Endothelial cell of umbilical vein (primary cell): ENCODE measurements around the gene GDI2. TPM values are rescaled to one million over a fixed set of nuclear protein-coding genes. Genes with fewer than 3 reads are reported as not detected.
"Not testable (repeated sequence)": the region's sequence is repeated elsewhere in the genome, so short reads cannot be mapped to it uniquely, and the experiment has no call there.

Experiments used
- BruUV-seq: library from RNA; stranded (reverse); fragments of 400-500 nt; replicated peaks from 2 replicates; lab custom pipeline; 2021; lab: Mats Ljungman, UMichigan
- CTCF ChIA-PET: fragments of 300-600, 350-600 bp; sonication (Branson Sonifier 250); formaldehyde crosslinking; loops from one replicate; lab custom pipeline; 2021; ENCODE audit warnings: antibody characterized with exemption, inconsistent platforms; lab: Charles Lee
- POLR2A ChIA-PET: fragments of 300-600, 350-600 bp; sonication (Branson Sonifier 250); formaldehyde crosslinking; loops from one replicate; lab custom pipeline; 2021; ENCODE audit warnings: antibody characterized with exemption, inconsistent platforms; lab: Charles Lee
- DNase-seq: peaks from one replicate; pipeline ENCODE4 v3.0.0-alpha.2; 2011; ENCODE audit warnings: low read depth, low spot score
- FAIRE-seq: peaks from 2 replicates; lab custom pipeline; 2011; peaks lifted over from hg19 to GRCh38; lab: Jason Lieb, UNC
- H2AFZ ChIP-seq: 2 replicates; pipeline ENCODE4 v1.6.0; 2012; ENCODE audit warnings: low read depth, low read length, control low read depth, inconsistent platforms
- H3K27ac ChIP-seq: 2 replicates; pipeline ENCODE4 v1.5.1; 2011; ENCODE audit warnings: low read depth, mild to moderate bottlenecking, control low read depth, low read length, moderate library complexity; ENCODE audit not compliant: insufficient read depth
- H3K27me3 ChIP-seq, 2 experiments: 2 replicates each; pipeline versions ENCODE4 v1.6.0 to v1.6.1; 2011; ENCODE audit warnings: low read length in 2 of 2, mixed read lengths in 1 of 2; ENCODE audit not compliant: control insufficient read depth in 2 of 2, insufficient read depth in 2 of 2
- H3K36me3 ChIP-seq, 2 experiments: 2 replicates in 1 of 2; 3 replicates in 1 of 2; pipeline ENCODE4 v1.5.1; 2011; ENCODE audit warnings: low read length in 2 of 2, mild to moderate bottlenecking in 1 of 2, moderate library complexity in 1 of 2; ENCODE audit not compliant: control insufficient read depth in 2 of 2, insufficient read depth in 2 of 2; ENCODE audit errors: extremely low read depth in 1 of 2
- H3K4me1 ChIP-seq: 3 replicates; pipeline ENCODE4 v1.5.1; 2011; ENCODE audit warnings: mild to moderate bottlenecking, low read length; ENCODE audit not compliant: control insufficient read depth, insufficient read depth; ENCODE audit errors: extremely low read depth
- H3K4me2 ChIP-seq: 2 replicates; pipeline ENCODE4 v1.6.1; 2011; ENCODE audit warnings: low read length, control low read depth, mixed read lengths; ENCODE audit not compliant: insufficient read depth
- H3K4me3 ChIP-seq, 3 experiments: fragments of 200-600 bp in 1 of 3; sonication (generic), shearing (Covaris generic) in 1 of 3; replicated peaks in 1 of 3; 2 replicates each; pipeline ENCODE4 v1.5.1; 2011 to 2016; ENCODE audit warnings: control low read depth in 3 of 3, low read length in 3 of 3, mild to moderate bottlenecking in 2 of 3, inconsistent platforms in 1 of 3, low read depth in 1 of 3, moderate library complexity in 1 of 3; ENCODE audit not compliant: insufficient read depth in 1 of 3
- H3K79me2 ChIP-seq: 2 replicates; pipeline ENCODE4 v1.6.0; 2012; ENCODE audit warnings: low read length, inconsistent platforms; ENCODE audit not compliant: control insufficient read depth, insufficient read depth
- H3K9ac ChIP-seq: replicated peaks from 2 replicates; pipeline ENCODE3; 2011; ENCODE audit warnings: low read length, control low read depth; ENCODE audit not compliant: insufficient read depth; ENCODE audit errors: extremely low read depth
- H3K9me1 ChIP-seq: replicated peaks from 3 replicates; pipeline ENCODE4 v1.6.0; 2011; ENCODE audit warnings: mild to moderate bottlenecking, low read length; ENCODE audit not compliant: control insufficient read depth, insufficient read depth; ENCODE audit errors: extremely low read depth
- H3K9me3 ChIP-seq: replicated peaks from 2 replicates; pipeline ENCODE4 v1.5.1; 2012; ENCODE audit warnings: low read length, inconsistent platforms; ENCODE audit not compliant: control insufficient read depth, insufficient read depth
- H4K20me1 ChIP-seq: replicated peaks from 2 replicates; pipeline ENCODE3; 2011; ENCODE audit warnings: mild to moderate bottlenecking, low read length; ENCODE audit not compliant: control insufficient read depth, insufficient read depth; ENCODE audit errors: extremely low read depth
- EZH2 ChIP-seq: IDR thresholded peaks from 2 replicates; pipeline ENCODE4 v1.6.1; 2012; ENCODE audit warnings: borderline replicate concordance, low read depth, mild to moderate bottlenecking, moderate library complexity, low read length, inconsistent platforms; ENCODE audit not compliant: severe bottlenecking
- FOS ChIP-seq: IDR thresholded peaks from 2 replicates; pipeline ENCODE4 v1.6.1; 2011; ENCODE audit warnings: mild to moderate bottlenecking, low read length, moderate library complexity, borderline replicate concordance; ENCODE audit not compliant: insufficient read depth
- GATA2 ChIP-seq: IDR thresholded peaks from 2 replicates; pipeline ENCODE4 v1.7.0; 2011; ENCODE audit warnings: low read depth, mild to moderate bottlenecking, moderate library complexity, mixed read lengths, low read length; ENCODE audit not compliant: insufficient read length, insufficient read depth
- JUN ChIP-seq: IDR thresholded peaks from 2 replicates; pipeline ENCODE4 v1.6.1; 2011; ENCODE audit warnings: borderline replicate concordance, low read depth; ENCODE audit not compliant: insufficient read length, insufficient read depth
- MAX ChIP-seq: IDR thresholded peaks from 2 replicates; pipeline ENCODE4 v1.6.1; 2011; ENCODE audit not compliant: insufficient read depth, insufficient read length
- MYC ChIP-seq: IDR thresholded peaks from one replicate; pipeline ENCODE4 v1.6.1; 2011; ENCODE audit warnings: mild to moderate bottlenecking, low read depth, low read length
- POLR2A ChIP-seq: IDR thresholded peaks from 2 replicates; pipeline ENCODE4 v1.6.1; 2012; ENCODE audit warnings: low read depth, mild to moderate bottlenecking, control low read depth, low read length
- POLR2AphosphoS5 ChIP-seq: IDR thresholded peaks from 2 replicates; pipeline ENCODE4 v1.6.1; 2012; ENCODE audit warnings: low read depth, mild to moderate bottlenecking, control low read depth, low read length, moderate library complexity; ENCODE audit not compliant: insufficient read depth
- dilution Hi-C: fragments of 300-500 bp; cut with MboI; formaldehyde crosslinking; loops from one replicate; pipeline ENCODE4 v1.15.0; 2019; ENCODE audit warnings: low sequenced_read_pairs; ENCODE audit not compliant: extremely low pct_ligation_motif_present
- intact Hi-C: fragments of 100-400 bp; cut with micrococcal nuclease; formaldehyde crosslinking; loops from one replicate; pipeline ENCODE4 v1.10.0; 2022
- polyA plus RNA-seq, 4 experiments: library from polyadenylated mRNA; depleted of rRNA in 3 of 4; stranded (reverse) in 3 of 4; unstranded in 1 of 4; fragments of >200 nt; gene quantifications; 2 replicates each; pipeline versions ENCODE4 v1.2.1 to v1.2.3, GENCODE V29; 2011 to 2012; ENCODE audit warnings: missing spikeins in 1 of 4
- total RNA-seq: library from RNA; stranded (reverse); gene quantifications from 2 replicates; pipeline ENCODE4 v1.2.3, GENCODE V29; 2021
- TF ChIP-seq, protein P1 (sequence below), 2 donors: IDR thresholded peaks; 1 replicate in 1 of 2; 2 replicates in 1 of 2; pipeline ENCODE4 v1.5.1; 2011; ENCODE audit warnings: low read length in 2 of 2, mild to moderate bottlenecking in 2 of 2, moderate library complexity in 2 of 2, control low read depth in 1 of 2, inconsistent platforms in 1 of 2, low read depth in 1 of 2; ENCODE audit not compliant: insufficient read depth in 1 of 2; ENCODE audit errors: extremely low read depth in 1 of 2

Gene GDI2
- total and polyA plus RNA-seq, 2 donors (not counting 3 experiments of a cell fraction or from before 2014, with no cell fraction given): 154 to 307 TPM

GRCh38 chr10:5782174-5782573, 31.1 kb downstream of the GDI2 start:
- Histone ChIP-seq H3K9ac (no peak overlapping the region), H3K27me3 (no peaks in the 10 kb centered on the region), H3K4me3 (no peak overlapping the region), H4K20me1 (peaks cover 6% of the 10 kb centered on the region), H3K27ac (no peak overlapping the region), H3K4me2 (no peak overlapping the region), H3K4me1 (peaks cover 2% of the 10 kb centered on the region), H3K9me1 (no peaks in the 10 kb centered on the region), H3K79me2 (peaks cover 86% of the 10 kb centered on the region), H2AFZ (no peak overlapping the region), H3K9me3 (no peaks in the 10 kb centered on the region), H3K36me3 (peaks cover 14% of the 10 kb centered on the region in 2 experiments)
- no peak for FAIRE-seq
- intact Hi-C loops: no loop called here
- DNase-seq: no peak
- dilution Hi-C loops: no loop called here
- ChIA-PET POLR2A (no interaction called here), CTCF (interaction anchor here (0.6 to 0.7 kb wide), 2 partner anchors 25 to 47 kb away, joined by 3 read pairs; no protein-coding TSS in a partner anchor)
- BruUV-seq: no TSS peak
- no peak for TF ChIP-seq JUN
- TF ChIP-seq POLR2AphosphoS5: no peak

DNA sequence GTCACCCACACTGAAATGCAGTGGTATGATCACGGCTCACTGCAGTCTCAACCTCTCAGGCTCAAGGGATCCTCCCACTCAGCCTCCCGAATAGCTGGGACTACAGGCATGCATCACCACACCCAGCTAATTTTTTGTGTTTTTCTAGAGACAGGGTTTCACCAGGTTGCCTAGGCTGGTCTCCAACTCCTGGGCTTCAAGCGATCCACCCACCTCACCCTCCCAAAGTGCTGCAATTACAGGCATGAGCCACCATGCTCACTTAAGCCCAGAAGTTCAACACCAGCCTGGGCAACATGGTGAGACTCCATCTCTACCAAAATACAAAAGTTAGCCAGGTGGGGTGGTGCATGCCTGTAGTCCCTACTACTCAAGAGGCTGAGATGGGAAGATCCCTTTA, 33.5 kb downstream of the GDI2 start:
- Histone ChIP-seq H3K9ac (no peak overlapping the region), H3K4me2 (no peak overlapping the region), H3K36me3 (peaks cover 13 to 16% of the 10 kb centered on the region in 2 experiments), H3K79me2 (peaks cover 95% of the 10 kb centered on the region), H3K27me3 (no peaks in the 10 kb centered on the region), H3K9me3 (no peaks in the 10 kb centered on the region), H4K20me1 (peaks cover 16% of the 10 kb centered on the region), H3K4me1 (peaks cover 8% of the 10 kb centered on the region), H3K4me3 (no peak overlapping the region), H3K27ac (no peak overlapping the region), H2AFZ (no peak overlapping the region), H3K9me1 (no peaks in the 10 kb centered on the region)
- ChIA-PET POLR2A (no interaction called here), CTCF (no interaction called here)
- DNase-seq (no peak), FAIRE-seq (no peak)
- dilution Hi-C loops: no loop called here
- intact Hi-C loops: no loop called here
- BruUV-seq: no TSS peak
- TF ChIP-seq, protein P1, sequence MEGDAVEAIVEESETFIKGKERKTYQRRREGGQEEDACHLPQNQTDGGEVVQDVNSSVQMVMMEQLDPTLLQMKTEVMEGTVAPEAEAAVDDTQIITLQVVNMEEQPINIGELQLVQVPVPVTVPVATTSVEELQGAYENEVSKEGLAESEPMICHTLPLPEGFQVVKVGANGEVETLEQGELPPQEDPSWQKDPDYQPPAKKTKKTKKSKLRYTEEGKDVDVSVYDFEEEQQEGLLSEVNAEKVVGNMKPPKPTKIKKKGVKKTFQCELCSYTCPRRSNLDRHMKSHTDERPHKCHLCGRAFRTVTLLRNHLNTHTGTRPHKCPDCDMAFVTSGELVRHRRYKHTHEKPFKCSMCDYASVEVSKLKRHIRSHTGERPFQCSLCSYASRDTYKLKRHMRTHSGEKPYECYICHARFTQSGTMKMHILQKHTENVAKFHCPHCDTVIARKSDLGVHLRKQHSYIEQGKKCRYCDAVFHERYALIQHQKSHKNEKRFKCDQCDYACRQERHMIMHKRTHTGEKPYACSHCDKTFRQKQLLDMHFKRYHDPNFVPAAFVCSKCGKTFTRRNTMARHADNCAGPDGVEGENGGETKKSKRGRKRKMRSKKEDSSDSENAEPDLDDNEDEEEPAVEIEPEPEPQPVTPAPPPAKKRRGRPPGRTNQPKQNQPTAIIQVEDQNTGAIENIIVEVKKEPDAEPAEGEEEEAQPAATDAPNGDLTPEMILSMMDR (IDR thresholded peaks at IDR 0.05; ENCODE audit: extremely low read depth in 1 of 2, insufficient read depth in 1 of 2, low read depth in 1 of 2, low read length in 2 of 2): no peak
- TF ChIP-seq EZH2 (no peak), GATA2 (no peak), POLR2A (no peak), JUN (no peak), MYC (no peak), MAX (no peak), POLR2AphosphoS5 (no peak), FOS (no peak)

DNA sequence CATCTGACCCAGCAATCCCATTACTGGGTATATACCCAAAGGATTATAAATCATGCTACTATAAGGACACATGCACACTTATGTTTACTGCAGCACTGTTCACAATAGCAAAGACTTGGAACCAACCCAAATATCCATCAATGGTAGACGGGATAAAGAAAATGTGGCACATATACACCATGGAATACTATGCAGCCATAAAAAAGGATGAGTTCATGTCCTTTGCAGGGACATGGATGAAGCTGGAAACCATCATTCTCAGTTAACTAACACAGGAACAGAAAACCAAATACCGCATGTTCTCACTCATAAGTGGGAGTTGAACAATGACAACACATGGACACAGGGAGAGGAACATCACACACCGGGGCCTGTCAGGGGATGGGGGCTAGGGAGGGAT, 35.5 kb downstream of the GDI2 start:
- POLR2A ChIA-PET, H3K27ac ChIP-seq, H3K9me1 ChIP-seq, H3K27me3 ChIP-seq, H3K4me2 ChIP-seq, H3K4me3 ChIP-seq, intact Hi-C loops, DNase-seq, H3K9ac ChIP-seq, H2AFZ ChIP-seq, H3K4me1 ChIP-seq, BruUV-seq, H3K9me3 ChIP-seq, dilution Hi-C loops, FAIRE-seq: not testable (repeated sequence)
- CTCF ChIA-PET: interaction anchor here (1.3 kb wide), 1 partner anchor 61 kb away, joined by 3 read pairs; no protein-coding TSS in a partner anchor
- H4K20me1 ChIP-seq: peaks cover 18% of the 10 kb centered on the region
- H3K79me2 ChIP-seq: peaks cover 96% of the 10 kb centered on the region
- H3K36me3 ChIP-seq: peaks cover 9 to 12% of the 10 kb centered on the region in 2 experiments
